Activated CD8-positive, alpha-beta memory T cell treated with anti-CD3 and anti-CD28 coated beads, Interleukin-2, amount 10 ng/mL, durations not matched to agents 7 days and 5 days (primary cell): Measurements from ENCODE around the gene DIDO1. TPM values are rescaled to one million over a fixed set of nuclear protein-coding genes. Genes with fewer than 3 reads are reported as not detected.

ENCODE experiments used
- ATAC-seq: fragments of 150-1000 bp; cut with Tn5 transposase; one replicate; pipeline ENCODE4 v1.10.0; 2021; ENCODE audit warnings: moderate library complexity
- CTCF ChIA-PET: fragments of 350-600 bp; sonication (Branson Sonifier 250); formaldehyde crosslinking; loops from one replicate; lab custom pipeline; 2021; ENCODE audit warnings: antibody characterized with exemption; lab: Charles Lee
- DNase-seq: peaks from one replicate; pipeline ENCODE4 v3.0.0-alpha.2; 2020
- H3K27ac Mint-ChIP-seq: one replicate; pipeline ENCODE4 v1.8.0; 2021; ENCODE audit warnings: mild to moderate bottlenecking, mixed read lengths
- H3K27me3 Mint-ChIP-seq: one replicate; pipeline ENCODE4 v1.8.0; 2021; ENCODE audit warnings: mixed read lengths
- H3K36me3 Mint-ChIP-seq: one replicate; pipeline ENCODE4 v1.8.0; 2021; ENCODE audit warnings: mild to moderate bottlenecking, mixed read lengths
- H3K4me1 Mint-ChIP-seq: one replicate; pipeline ENCODE4 v1.8.0; 2021; ENCODE audit warnings: mixed read lengths
- H3K4me3 Mint-ChIP-seq: one replicate; pipeline ENCODE4 v1.8.0; 2021; ENCODE audit warnings: mild to moderate bottlenecking, moderate library complexity, mixed read lengths
- H3K9me3 Mint-ChIP-seq: one replicate; pipeline ENCODE4 v1.8.0; 2022; ENCODE audit warnings: low read depth, mixed read lengths
- total RNA-seq, 2 experiments: library from RNA; stranded (reverse); gene quantifications; one replicate each; pipeline ENCODE4 v1.2.3, GENCODE V29; 2021

Gene DIDO1
- total RNA-seq, 2 experiments from 2014 or later = 64.6 to 87.0 TPM

GRCh38 chr20:62906209-62906608 lies 20.1 kb downstream of the DIDO1 start:
- no peak for ATAC-seq
- no peak overlapping the region for H3K27ac Mint-ChIP-seq
- H3K36me3 Mint-ChIP-seq = peaks cover 65% of the 10 kb centered on the region
- no peak overlapping the region for H3K4me3 Mint-ChIP-seq
- H3K27me3 Mint-ChIP-seq = no peaks in the 10 kb centered on the region
- peaks cover 51% of the 10 kb centered on the region for H3K4me1 Mint-ChIP-seq
- CTCF ChIA-PET = interaction anchor here (13.9 kb wide), 1 partner anchor 14 kb away, joined by 268 read pairs; the partner anchor contains the start of gene DIDO1
- H3K9me3 Mint-ChIP-seq = no peaks in the 10 kb centered on the region
- DNase-seq = no peak

GRCh38 chr20:62905536-62906117 lies 20.7 kb downstream of the DIDO1 start:
- Mint-ChIP-seq H3K9me3 (no peaks in the 10 kb centered on the region), H3K36me3 (peaks cover 63% of the 10 kb centered on the region), H3K4me3 (no peak overlapping the region), H3K27ac (no peak overlapping the region), H3K4me1 (peaks cover 57% of the 10 kb centered on the region), H3K27me3 (no peaks in the 10 kb centered on the region)
- DNase-seq = no peak
- CTCF ChIA-PET = interaction anchor here (0.7 to 13.9 kb wide), 2 partner anchors 11 to 14 kb away, joined by 3 to 268 read pairs; partner anchors contain the start of gene DIDO1
- no peak for ATAC-seq

- DNase-seq (no peak), ATAC-seq (no peak)
- Mint-ChIP-seq H3K27me3 (no peaks in the 10 kb centered on the region), H3K36me3 (peaks cover 41% of the 10 kb centered on the region), H3K4me3 (no peak overlapping the region), H3K27ac (no peak overlapping the region), H3K4me1 (peaks cover 62% of the 10 kb centered on the region), H3K9me3 (no peaks in the 10 kb centered on the region)
- CTCF ChIA-PET = interaction anchor here (0.6 to 13.9 kb wide), 5 partner anchors 10 to 76 kb away, joined by 3 to 268 read pairs (median 3); partner anchors contain the start of gene DIDO1
These were observed 23.2 kb downstream of the DIDO1 start for GRCh38 chr20:62902926-62903615.

- Mint-ChIP-seq H3K36me3 (peaks cover 35% of the 10 kb centered on the region), H3K4me3 (no peak overlapping the region), H3K4me1 (peaks cover 57% of the 10 kb centered on the region), H3K9me3 (no peaks in the 10 kb centered on the region), H3K27me3 (no peaks in the 10 kb centered on the region), H3K27ac (no peak overlapping the region)
- no peak for DNase-seq
- CTCF ChIA-PET = interaction anchor here (1.2 to 13.9 kb wide), 11 partner anchors 14 to 107 kb away, joined by 3 to 268 read pairs (median 6); partner anchors contain the start of genes DIDO1, GID8 and SLC17A9
- ATAC-seq = no peak
These were observed 24.4 kb downstream of the DIDO1 start for GRCh38 chr20:62901891-62902290.

GRCh38 chr20:62900692-62901584 lies 25.4 kb downstream of the DIDO1 start:
- Mint-ChIP-seq H3K4me3 (no peak overlapping the region), H3K9me3 (no peaks in the 10 kb centered on the region), H3K27ac (peak overlapping the region; percentile 39), H3K27me3 (no peaks in the 10 kb centered on the region), H3K4me1 (peaks cover 55% of the 10 kb centered on the region), H3K36me3 (peaks cover 31% of the 10 kb centered on the region)
- ATAC-seq = peak; percentile 16
- CTCF ChIA-PET = interaction anchor here (0.6 to 13.9 kb wide), 17 partner anchors 7 to 108 kb away, joined by 3 to 268 read pairs (median 6); partner anchors contain the start of genes DIDO1, GID8, SLC17A9 and TCFL5
- DNase-seq = no peak

- Mint-ChIP-seq H3K27ac (peak overlapping the region; percentile 70), H3K4me3 (peak overlapping the region; percentile 41), H3K4me1 (peaks cover 52% of the 10 kb centered on the region), H3K27me3 (no peaks in the 10 kb centered on the region), H3K36me3 (peaks cover 30% of the 10 kb centered on the region), H3K9me3 (no peaks in the 10 kb centered on the region)
- CTCF ChIA-PET = interaction anchor here (1.0 to 13.9 kb wide), 15 partner anchors 8 to 109 kb away, joined by 3 to 268 read pairs (median 7); partner anchors contain the start of genes DIDO1, GID8 and SLC17A9
- peak; percentile 88 for DNase-seq
- peak; percentile 93 for ATAC-seq
These were observed 26.1 kb downstream of the DIDO1 start for GRCh38 chr20:62900052-62900691.

- ATAC-seq (no peak), DNase-seq (no peak)
- peak overlapping the region; percentile 70 for H3K27ac Mint-ChIP-seq
- H3K9me3 Mint-ChIP-seq = no peaks in the 10 kb centered on the region
- CTCF ChIA-PET = interaction anchor here (1.0 to 13.9 kb wide), 13 partner anchors 9 to 109 kb away, joined by 3 to 268 read pairs (median 7); partner anchors contain the start of genes DIDO1 and SLC17A9
- peaks cover 26% of the 10 kb centered on the region for H3K36me3 Mint-ChIP-seq
- no peaks in the 10 kb centered on the region for H3K27me3 Mint-ChIP-seq
- no peak overlapping the region for H3K4me3 Mint-ChIP-seq
- peaks cover 47% of the 10 kb centered on the region for H3K4me1 Mint-ChIP-seq
These were observed 26.7 kb downstream of the DIDO1 start for GRCh38 chr20:62899633-62900051.

GRCh38 chr20:62898970-62899632 lies 27.2 kb downstream of the DIDO1 start:
- Mint-ChIP-seq H3K9me3 (no peaks in the 10 kb centered on the region), H3K27me3 (no peaks in the 10 kb centered on the region), H3K36me3 (peaks cover 29% of the 10 kb centered on the region), H3K27ac (peak overlapping the region; percentile 71), H3K4me1 (peaks cover 44% of the 10 kb centered on the region), H3K4me3 (peak overlapping the region; percentile 37)
- DNase-seq (peak; percentile 70), ATAC-seq (peak; percentile 48)
- CTCF ChIA-PET = interaction anchor here (1.0 to 13.9 kb wide), 12 partner anchors 9 to 110 kb away, joined by 3 to 268 read pairs (median 6); partner anchors contain the start of gene DIDO1

- H3K36me3 Mint-ChIP-seq = peaks cover 28% of the 10 kb centered on the region
- peak overlapping the region; percentile 71 for H3K27ac Mint-ChIP-seq
- no peak for DNase-seq
- peaks cover 37% of the 10 kb centered on the region for H3K4me1 Mint-ChIP-seq
- no peak overlapping the region for H3K4me3 Mint-ChIP-seq
- no peaks in the 10 kb centered on the region for H3K27me3 Mint-ChIP-seq
- no peaks in the 10 kb centered on the region for H3K9me3 Mint-ChIP-seq
- CTCF ChIA-PET = interaction anchor here (0.9 to 13.9 kb wide), 12 partner anchors 8 to 113 kb away, joined by 3 to 268 read pairs (median 6); partner anchors contain the start of gene DIDO1
- no peak for ATAC-seq
These were observed 28.0 kb downstream of the DIDO1 start for GRCh38 chr20:62898093-62898964.

- Mint-ChIP-seq H3K4me1 (peaks cover 35% of the 10 kb centered on the region), H3K4me3 (no peak overlapping the region), H3K27ac (peak overlapping the region; percentile 45), H3K36me3 (peaks cover 34% of the 10 kb centered on the region), H3K27me3 (no peaks in the 10 kb centered on the region), H3K9me3 (no peaks in the 10 kb centered on the region)
- DNase-seq = no peak
- CTCF ChIA-PET = interaction anchor here (0.9 to 13.9 kb wide), 8 partner anchors 9 to 114 kb away, joined by 3 to 268 read pairs (median 4); partner anchors contain the start of gene DIDO1
- ATAC-seq = no peak
These were observed 28.6 kb downstream of the DIDO1 start for GRCh38 chr20:62897666-62898065.

- no peaks in the 10 kb centered on the region for H3K27me3 Mint-ChIP-seq
- DNase-seq (no peak), ATAC-seq (no peak)
- H3K4me3 Mint-ChIP-seq = no peak overlapping the region
- no peak overlapping the region for H3K27ac Mint-ChIP-seq
- CTCF ChIA-PET = interaction anchor here (1.2 kb wide), 1 partner anchor 76 kb away, joined by 4 read pairs; no protein-coding TSS in a partner anchor
- peaks cover 41% of the 10 kb centered on the region for H3K36me3 Mint-ChIP-seq
- H3K9me3 Mint-ChIP-seq = no peaks in the 10 kb centered on the region
- peaks cover 36% of the 10 kb centered on the region for H3K4me1 Mint-ChIP-seq
These were observed 29.8 kb downstream of the DIDO1 start for GRCh38 chr20:62896526-62896925.
